M059J (cell line): ENCODE results near the gene PALLD. TPM values are rescaled to one million over a fixed set of nuclear protein-coding genes. Genes with fewer than 3 reads are reported as not detected.

Experiments used
- DNase-seq: peaks from one replicate; pipeline ENCODE4 v3.0.0-alpha.2; 2012; ENCODE audit warnings: low read depth
- total RNA-seq: library from RNA; depleted of rRNA; stranded (reverse); fragments of >200 nt; shearing (Covaris generic); gene quantifications from 2 replicates; pipeline ENCODE4 v1.2.3, GENCODE V29; 2014

PALLD gene
- total RNA-seq, 1 experiment from 2014 or later, result 46.0 TPM

- no peak for DNase-seq
Measured at GRCh38 chr4:168826620-168827019, 329.8 kb downstream of the PALLD start.

- DNase-seq, result peak; percentile 45
Measured at GRCh38 chr4:168830777-168831512, 334.1 kb downstream of the PALLD start.

DNA sequence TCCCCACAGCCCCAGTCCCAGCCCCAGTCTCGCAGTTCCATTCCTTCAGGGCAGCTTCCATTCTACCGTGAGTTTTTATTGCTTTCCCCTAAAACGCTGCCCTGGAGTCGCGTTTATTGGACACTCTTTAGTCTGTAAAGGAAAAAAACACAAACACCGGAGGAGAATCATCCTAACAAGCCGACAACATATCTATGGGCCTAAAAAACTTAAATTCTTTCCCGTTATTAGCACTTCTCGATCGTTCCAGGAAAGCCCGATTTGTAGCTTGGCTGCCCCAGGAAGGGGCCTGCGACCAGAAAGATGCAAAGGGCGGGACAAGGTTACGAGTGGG, 334.7 kb downstream of the PALLD start:
- no peak for DNase-seq

DNA sequence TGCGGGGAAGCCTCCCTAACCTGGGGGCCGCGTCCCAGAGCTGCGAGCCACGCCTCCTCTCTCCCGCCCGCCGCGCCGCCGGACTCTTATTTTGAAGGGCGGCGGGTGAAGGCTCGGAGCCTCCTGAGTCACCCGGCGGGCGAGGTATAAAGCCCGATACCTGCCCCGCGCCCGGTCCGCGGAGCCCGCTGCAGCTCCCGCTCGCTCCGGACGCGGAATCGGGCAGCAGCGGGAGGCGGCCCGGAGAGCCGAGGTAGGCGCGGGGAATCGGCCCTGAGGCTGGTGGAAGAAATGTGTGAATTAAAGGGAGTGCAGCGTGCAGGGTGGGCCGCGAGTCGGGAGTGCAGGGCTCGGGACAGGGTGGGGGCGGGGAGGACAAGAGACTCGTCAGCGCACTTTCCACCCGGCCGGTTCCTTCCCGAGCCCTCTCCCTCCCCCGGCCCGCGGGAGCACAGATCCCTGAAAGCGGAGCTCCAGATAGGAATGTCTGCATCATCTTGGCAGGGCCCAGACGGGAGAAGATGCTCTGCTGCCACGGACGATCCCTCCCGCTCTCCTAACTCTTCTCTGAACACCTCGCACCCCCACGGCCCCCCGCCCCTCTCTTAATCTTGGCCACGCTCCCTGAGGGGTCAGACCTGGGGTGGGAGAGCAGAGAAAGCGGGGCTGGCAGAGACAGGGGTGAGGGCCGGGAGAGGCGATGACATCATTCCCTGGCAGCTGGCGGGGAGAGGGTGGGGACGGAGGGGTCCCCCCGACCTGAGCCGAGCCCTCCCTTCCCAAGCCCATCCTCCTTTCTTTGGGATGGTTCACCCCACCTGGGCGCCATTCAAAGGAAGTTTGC, 335.3 kb downstream of the PALLD start:
- peak; percentile 79 for DNase-seq

GRCh38 chr4:168832763-168833575, 336.1 kb downstream of the PALLD start:
- DNase-seq, result peak; percentile 53

DNA sequence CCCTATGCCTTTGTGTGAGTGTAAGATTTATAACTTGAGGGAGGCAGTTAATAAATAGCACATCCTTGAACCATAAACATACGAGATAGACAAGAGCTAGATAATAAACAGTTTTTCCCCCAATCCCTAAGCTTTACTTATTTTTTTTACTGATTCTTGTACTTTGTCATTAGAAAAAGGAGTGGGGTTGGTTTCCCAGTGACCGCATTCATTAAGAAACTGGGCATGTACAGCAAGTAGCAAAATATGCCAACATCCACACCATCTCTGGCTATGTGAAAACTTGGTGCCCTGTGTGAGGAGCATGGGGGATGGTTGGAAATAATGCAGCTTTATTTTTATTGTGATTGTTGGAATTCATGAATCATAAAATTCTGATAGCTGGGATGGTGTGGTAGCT, 337.0 kb downstream of the PALLD start:
- DNase-seq, result no peak

GRCh38 chr4:168835880-168836454, 339.1 kb downstream of the PALLD start:
- no peak for DNase-seq

DNA sequence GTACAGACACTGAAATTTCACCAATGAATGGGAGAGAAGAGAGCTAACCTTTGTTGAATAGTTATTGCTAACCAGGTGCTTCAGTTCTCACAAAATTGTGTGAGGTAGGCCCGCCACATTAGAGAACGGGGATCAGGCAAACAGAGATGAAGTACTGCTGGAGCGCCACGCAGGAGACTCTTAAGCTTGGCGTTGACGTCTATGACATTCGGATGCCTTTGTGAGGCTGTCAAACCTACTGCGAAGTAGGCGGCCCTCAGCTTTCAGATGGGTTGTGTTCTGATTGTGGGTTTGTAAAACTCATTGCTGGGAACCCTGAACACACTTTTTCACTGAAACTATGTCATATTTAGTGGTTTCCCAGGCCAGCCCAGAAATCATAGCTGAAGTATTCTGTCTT, 339.6 kb downstream of the PALLD start:
- no peak for DNase-seq

DNA sequence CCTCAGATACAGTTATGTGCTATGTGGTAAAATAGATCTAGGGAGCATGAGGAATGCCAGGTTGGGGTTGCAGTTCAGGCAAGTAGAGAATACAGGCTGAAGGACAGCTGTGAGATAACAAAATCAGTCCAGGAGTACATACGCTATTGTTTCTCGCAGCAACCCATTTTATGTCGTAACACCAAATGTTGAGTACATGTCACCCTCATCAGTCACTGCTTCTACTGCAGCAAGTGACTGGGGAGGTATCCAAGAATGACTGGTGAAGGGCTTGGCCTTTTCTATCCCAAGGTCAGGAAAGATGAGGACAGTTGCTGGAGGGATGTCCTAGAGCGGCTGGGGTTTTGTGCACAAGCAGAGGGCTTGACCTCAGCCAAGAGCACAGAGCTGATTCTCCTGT, 341.1 kb downstream of the PALLD start:
- DNase-seq, result no peak

DNA sequence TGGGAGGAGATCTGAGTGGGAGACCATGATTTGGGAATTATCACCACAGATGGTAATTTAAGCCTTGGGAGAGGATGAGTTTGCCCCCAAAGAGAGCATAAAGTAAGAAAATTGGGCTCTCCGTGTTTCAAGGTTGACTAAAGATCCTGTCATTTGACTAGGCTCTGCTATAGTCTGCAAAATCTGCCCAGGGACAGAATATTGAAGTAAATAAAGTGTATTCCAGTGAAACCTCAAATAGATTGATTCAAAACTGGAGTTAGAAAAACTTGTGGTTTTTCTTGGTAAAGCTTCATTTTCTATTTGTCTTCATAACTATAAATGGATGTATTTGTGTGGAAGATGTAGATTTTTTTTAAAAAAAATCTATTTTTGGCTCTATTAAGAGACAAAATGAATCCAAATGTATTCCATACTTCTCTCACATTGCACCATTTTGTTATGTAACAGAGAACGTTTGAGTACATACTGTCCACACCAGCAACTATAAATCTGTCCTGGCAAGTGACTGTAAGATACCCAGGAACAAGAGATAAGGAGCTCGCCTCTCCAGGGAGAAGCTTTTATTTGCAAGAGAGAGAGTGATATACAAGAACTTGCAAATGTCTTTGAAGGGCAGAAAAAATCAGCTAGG, 343.0 kb downstream of the PALLD start:
- DNase-seq, result no peak

GRCh38 chr4:168840392-168840763, 343.5 kb downstream of the PALLD start:
- no peak for DNase-seq

GRCh38 chr4:168841000-168841671, 344.3 kb downstream of the PALLD start:
- peak; percentile 28 for DNase-seq

DNA sequence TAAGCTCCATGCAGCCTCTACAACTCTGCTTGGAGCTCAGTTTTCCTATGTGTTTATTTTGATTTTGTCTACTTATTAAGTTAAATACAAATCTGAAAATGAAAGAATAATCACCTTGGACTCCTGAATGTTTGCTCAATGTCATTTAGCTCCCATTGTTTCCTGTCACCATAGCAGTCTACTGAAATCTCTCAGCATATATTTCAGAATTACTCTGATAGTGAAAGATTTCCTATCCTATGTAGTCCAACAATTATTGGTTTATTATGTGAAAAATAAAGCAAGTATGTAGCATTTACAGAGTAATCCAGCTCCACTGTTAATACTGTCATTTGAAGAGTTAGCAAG, 344.8 kb downstream of the PALLD start:
- DNase-seq, result no peak

DNA sequence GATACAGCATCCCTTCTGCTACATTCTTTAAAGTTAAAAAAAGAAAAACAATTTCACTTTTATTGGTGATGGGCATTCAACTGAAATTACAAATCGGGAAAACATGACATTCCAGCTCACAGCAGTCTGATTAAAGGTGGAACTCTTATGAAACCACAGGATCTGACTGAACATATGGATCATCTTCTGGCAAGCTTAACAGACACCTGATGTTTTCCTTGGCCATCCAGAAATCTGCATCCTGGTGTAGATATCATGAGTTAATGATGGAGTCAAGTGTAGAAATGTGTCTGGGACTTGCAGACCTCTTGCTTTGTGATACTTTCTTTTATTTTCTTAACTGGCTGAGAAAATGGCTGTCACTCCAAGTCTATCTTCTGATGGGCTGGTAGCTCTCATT, 345.3 kb downstream of the PALLD start:
- DNase-seq, result no peak

GRCh38 chr4:168843635-168844034, 346.8 kb downstream of the PALLD start:
- no peak for DNase-seq

GRCh38 chr4:168844353-168845049, 347.6 kb downstream of the PALLD start:
- DNase-seq, result no peak

- DNase-seq, result no peak
Measured at GRCh38 chr4:168845897-168846296, 349.0 kb downstream of the PALLD start.

DNA sequence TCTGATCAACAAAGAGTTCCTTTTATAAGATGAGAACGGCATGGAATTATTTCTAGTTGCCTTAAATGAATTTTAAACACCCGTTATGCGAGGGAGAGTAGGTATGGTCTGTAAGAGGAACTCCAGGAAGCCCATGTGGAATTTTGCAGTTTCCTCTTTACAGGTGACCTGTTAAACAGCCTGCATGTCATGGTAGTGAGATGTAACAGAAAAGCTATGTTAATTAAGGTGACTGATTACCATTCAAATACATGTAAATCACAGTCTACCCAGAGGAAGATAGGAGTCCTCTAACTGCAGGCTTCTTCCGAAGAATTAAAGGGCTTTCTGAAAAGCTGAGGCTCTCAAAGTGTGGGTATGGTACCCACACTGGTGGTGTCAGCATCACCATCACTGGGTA, 349.6 kb downstream of the PALLD start:
- no peak for DNase-seq

- DNase-seq, result no peak
Measured at GRCh38 chr4:168847771-168848502, 351.1 kb downstream of the PALLD start.
